Glutamatergic neuron (in vitro differentiated cells): ENCODE measurements around the gene PPP4R3B. TPM values are rescaled to one million over a fixed set of nuclear protein-coding genes. Genes with fewer than 3 reads are reported as not detected.

Experiments used
- DNase-seq: peaks from one replicate; pipeline ENCODE4 v3.0.0; 2022
- H3K27ac Mint-ChIP-seq: one replicate; pipeline ENCODE4 v1.8.0; 2020; ENCODE audit warnings: mild to moderate bottlenecking, mixed read lengths, inconsistent platforms; ENCODE audit not compliant: unreplicated experiment
- H3K27me3 Mint-ChIP-seq: one replicate; pipeline ENCODE4 v1.8.0; 2020; ENCODE audit warnings: mild to moderate bottlenecking, moderate library complexity, mixed read lengths, inconsistent platforms; ENCODE audit not compliant: unreplicated experiment
- H3K36me3 Mint-ChIP-seq: one replicate; pipeline ENCODE4 v1.8.0; 2020; ENCODE audit warnings: mild to moderate bottlenecking, mixed read lengths, inconsistent platforms; ENCODE audit not compliant: unreplicated experiment
- H3K4me1 Mint-ChIP-seq: one replicate; pipeline ENCODE4 v1.8.0; 2020; ENCODE audit warnings: mild to moderate bottlenecking, low read depth, mixed read lengths, inconsistent platforms; ENCODE audit not compliant: unreplicated experiment
- H3K4me3 Mint-ChIP-seq: one replicate; pipeline ENCODE4 v1.8.0; 2020; ENCODE audit warnings: mild to moderate bottlenecking, mixed read lengths, inconsistent platforms; ENCODE audit not compliant: unreplicated experiment
- H3K9me3 Mint-ChIP-seq: one replicate; pipeline ENCODE4 v1.8.0; 2020; ENCODE audit warnings: mild to moderate bottlenecking, moderate library complexity, mixed read lengths, inconsistent platforms; ENCODE audit not compliant: unreplicated experiment
- CTCF ChIP-seq: fragments of 200-600 bp; sonication (generic); IDR thresholded peaks from one replicate; pipeline ENCODE4 v1.5.0; 2021; ENCODE audit not compliant: partially characterized antibody, unreplicated experiment
- long read RNA-seq: library from polyadenylated mRNA; unstranded; transcript quantifications from one replicate; pipeline ENCODE4 v2.0.0, GENCODE V29; 2020; ENCODE audit not compliant: unreplicated experiment
- total RNA-seq: library from RNA; stranded (reverse); fragmentation: NEBNext Ultra II Directional; extraction: Animal tissue kit (Norgen Biotek cat#: 25700); gene quantifications from one replicate; pipeline ENCODE4 v1.2.1, GENCODE V29; 2021; ENCODE audit not compliant: unreplicated experiment

The PPP4R3B gene
- total RNA-seq = 55.0 TPM
- long read RNA-seq, partial matches to known transcripts = 9 of 13 reads
- long read RNA-seq, other reads (novel, unspliced or antisense) = 4 of 13 reads

GRCh38 chr2:55617175-55618024 is at the start of gene PPP4R3B:
Gene PPP4R3B (minus strand): TSS chr2:55617622. CDS start chr2:55617285, 337 bp downstream.
- Mint-ChIP-seq H3K27ac (no peak within 1 kb of the TSS), H3K27me3 (no peaks in the 10 kb centered on the region), H3K4me3 (no peak within 1 kb of the TSS), H3K36me3 (no peaks in the 10 kb centered on the region), H3K9me3 (peaks cover 5% of the 10 kb centered on the region), H3K4me1 (peaks cover 6% of the 10 kb centered on the region)
- peak; percentile 98 for DNase-seq
- TF ChIP-seq CTCF = peak; percentile 67

- H3K36me3 Mint-ChIP-seq = peaks cover 9% of the 10 kb centered on the region
- H3K9me3 Mint-ChIP-seq = peaks cover 4% of the 10 kb centered on the region
- H3K4me1 Mint-ChIP-seq = no peaks in the 10 kb centered on the region
- no peak for TF ChIP-seq CTCF
- H3K27ac Mint-ChIP-seq = no peak overlapping the region
- no peaks in the 10 kb centered on the region for H3K27me3 Mint-ChIP-seq
- DNase-seq = no peak
- no peak overlapping the region for H3K4me3 Mint-ChIP-seq
These were observed 35.8 kb upstream of the PPP4R3B start for GRCh38 chr2:55653255-55653654.

DNA sequence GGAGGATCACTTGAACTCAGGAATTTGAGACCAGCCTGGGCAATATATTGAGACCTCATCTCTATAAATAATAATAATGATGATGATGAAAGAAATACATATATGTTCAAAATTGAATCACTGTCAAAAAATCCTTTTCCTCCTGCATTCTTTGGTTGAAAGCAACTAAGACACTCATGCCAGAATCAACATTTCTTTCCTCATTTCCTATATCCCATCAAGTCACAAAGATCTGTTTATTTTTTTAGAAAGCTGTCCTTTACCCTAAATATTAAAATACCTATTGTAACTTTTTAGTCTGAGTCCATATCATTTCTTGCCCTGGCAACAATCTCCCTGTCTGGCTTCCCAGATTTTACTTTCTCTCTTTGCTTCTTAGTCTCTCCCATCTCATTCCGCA is 31.8 kb upstream of the PPP4R3B start:
- no peaks in the 10 kb centered on the region for H3K27me3 Mint-ChIP-seq
- H3K4me1 Mint-ChIP-seq = no peaks in the 10 kb centered on the region
- DNase-seq = no peak
- peaks cover 4% of the 10 kb centered on the region for H3K9me3 Mint-ChIP-seq
- H3K36me3 Mint-ChIP-seq = peaks cover 9% of the 10 kb centered on the region
- no peak for TF ChIP-seq CTCF
- no peak overlapping the region for H3K4me3 Mint-ChIP-seq
- no peak overlapping the region for H3K27ac Mint-ChIP-seq

- Mint-ChIP-seq H3K36me3 (no peaks in the 10 kb centered on the region), H3K27me3 (no peaks in the 10 kb centered on the region), H3K4me3 (no peak overlapping the region), H3K9me3 (no peaks in the 10 kb centered on the region), H3K27ac (no peak overlapping the region), H3K4me1 (no peaks in the 10 kb centered on the region)
- TF ChIP-seq CTCF = no peak
- DNase-seq = no peak
These were observed 19.4 kb upstream of the PPP4R3B start for GRCh38 chr2:55636831-55637230.

DNA sequence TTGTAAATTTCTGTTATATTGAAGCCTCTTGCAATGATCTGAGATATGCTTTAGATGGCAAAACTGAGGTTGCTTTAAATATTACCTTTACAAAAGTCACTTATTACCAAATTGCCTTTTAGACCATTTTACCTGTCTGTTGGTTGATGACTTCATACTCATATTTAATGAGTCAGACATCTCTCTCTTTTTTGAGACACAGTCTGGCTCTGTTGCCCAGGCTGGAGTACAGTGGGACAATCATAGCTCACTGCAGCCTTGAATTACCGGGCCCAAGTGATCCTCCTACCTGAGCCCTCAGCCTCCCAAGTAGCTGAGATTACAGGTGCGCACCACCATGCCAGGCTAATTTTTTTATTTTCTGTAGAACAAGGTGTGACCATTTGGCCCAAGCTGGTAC is 11.5 kb upstream of the PPP4R3B start:
- H3K36me3 Mint-ChIP-seq = no peaks in the 10 kb centered on the region
- peaks cover 2% of the 10 kb centered on the region for H3K27me3 Mint-ChIP-seq
- H3K9me3 Mint-ChIP-seq = peaks cover 2% of the 10 kb centered on the region
- no peak for TF ChIP-seq CTCF
- no peak for DNase-seq
- H3K27ac Mint-ChIP-seq = no peak overlapping the region
- no peak overlapping the region for H3K4me3 Mint-ChIP-seq
- no peaks in the 10 kb centered on the region for H3K4me1 Mint-ChIP-seq
